Activated CD4-positive, alpha-beta T cell treated with anti-CD3 and anti-CD28 coated beads, Interleukin-2, Interleukin-4, amounts not matched to agents 100 ng/mL and 50 ng/mL, durations not matched to agents 16 hours and 8 hours (primary cell): ENCODE measurements around the gene GRIP1.

Experiments used
- DNase-seq: peaks from one replicate; pipeline ENCODE4 v3.0.0-alpha.2; 2020; ENCODE audit warnings: low spot score

Gene GRIP1

DNA sequence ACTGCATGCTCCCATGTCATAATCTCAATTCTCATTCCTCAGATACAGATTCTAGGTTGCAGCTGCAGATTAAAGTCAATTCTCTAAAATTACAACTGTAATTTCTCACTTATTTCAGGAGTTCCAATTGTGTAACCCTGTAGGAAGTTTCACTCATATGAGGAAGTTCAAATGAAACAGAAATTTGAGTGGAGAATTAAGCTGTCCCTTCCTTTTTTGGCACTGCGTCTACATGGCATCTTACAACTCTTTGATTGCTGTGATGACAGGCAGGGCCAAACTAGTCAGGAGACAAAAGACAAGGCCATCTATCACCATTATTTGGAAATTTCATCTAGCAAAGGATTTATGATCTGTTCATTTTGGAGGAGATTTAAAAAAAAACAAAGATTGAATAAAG lies 13.3 kb upstream of the GRIP1 start:
- DNase-seq = no peak

DNA sequence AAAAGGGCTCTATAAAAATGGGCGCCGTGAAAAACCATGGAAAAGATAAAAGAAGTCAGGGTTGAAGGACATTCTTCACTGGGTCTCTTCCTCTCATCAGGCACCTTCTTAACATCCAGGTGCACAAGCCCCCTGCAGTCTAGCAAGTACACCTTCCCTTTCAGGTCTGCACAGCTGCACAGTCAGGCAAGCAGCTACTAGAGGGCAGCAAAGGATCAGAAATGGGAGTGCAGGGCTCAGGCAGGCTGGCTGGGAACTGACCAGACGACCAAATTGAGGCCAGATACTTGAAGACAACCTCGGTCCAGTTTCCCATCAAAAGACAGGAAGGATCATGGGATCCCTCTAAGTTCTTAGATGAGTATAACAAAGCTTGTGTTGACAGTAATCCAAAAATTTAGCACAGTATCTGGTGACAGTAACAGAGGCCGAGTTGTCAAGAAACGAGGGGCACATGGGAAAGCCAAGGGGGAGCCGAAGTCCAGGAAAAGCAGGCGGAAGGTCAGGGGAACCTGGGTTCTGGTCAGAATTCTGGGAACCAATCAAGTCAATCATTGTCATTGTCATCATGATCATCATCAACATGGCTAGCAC lies 10.1 kb upstream of the GRIP1 start:
- DNase-seq = peak; percentile 22

DNA sequence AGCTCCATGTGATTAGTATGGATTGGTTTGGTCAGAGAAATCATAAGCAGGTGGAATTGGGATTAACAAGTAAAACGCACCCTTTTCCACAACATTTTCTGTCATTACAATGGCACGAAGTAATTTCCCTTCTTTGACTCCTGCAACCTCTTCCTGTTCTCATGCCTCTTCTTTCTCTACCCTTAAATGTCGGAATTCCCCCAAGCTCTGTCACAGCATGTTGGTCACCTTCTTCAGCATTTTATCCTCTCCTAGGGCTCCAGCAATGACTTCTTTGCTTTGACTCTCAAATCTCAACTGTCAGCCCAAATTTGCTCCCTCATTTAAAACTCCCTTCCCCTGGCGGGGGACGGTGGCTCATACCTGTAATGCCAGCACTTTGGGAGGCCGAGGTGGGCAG lies 5.3 kb upstream of the GRIP1 start:
- DNase-seq = no peak

DNA sequence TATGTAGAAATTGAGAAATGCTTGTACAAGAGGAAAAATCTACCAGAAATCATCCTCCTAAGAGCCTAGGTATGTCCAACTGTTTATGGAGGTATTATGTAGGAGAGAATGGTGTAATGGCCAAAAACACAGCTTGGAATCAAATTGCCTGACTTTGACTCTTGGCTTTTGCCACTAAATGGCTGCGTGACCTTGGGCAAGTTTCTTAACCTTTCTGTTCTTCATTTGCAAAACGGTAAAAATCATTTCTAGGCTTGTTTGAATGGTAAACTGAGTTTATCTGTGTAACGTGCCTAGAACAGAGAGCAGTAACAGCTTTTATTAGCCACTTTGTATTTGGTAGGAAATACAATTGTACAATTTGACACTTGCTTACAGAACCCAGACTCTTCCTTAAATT lies 4.9 kb upstream of the GRIP1 start:
- DNase-seq = no peak

DNA sequence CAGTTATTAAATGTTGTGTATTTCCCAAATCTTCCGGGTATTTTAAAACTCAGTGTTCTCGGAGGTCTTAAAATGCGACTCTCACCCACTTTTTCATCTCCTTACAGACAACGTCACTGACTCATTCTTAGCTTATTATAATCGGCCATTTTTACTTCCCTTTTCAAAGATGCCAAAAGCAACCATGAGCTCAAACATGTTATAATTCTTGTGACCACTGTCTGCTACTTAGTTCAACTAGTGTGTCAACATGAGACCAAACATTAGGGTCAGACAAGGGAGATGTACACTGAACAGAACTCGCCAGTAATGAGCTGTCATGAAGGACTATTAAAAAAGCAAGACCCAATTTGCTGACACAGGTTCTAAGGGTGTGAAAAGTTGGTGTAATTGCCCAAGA lies 4.2 kb upstream of the GRIP1 start:
- no peak for DNase-seq

DNA sequence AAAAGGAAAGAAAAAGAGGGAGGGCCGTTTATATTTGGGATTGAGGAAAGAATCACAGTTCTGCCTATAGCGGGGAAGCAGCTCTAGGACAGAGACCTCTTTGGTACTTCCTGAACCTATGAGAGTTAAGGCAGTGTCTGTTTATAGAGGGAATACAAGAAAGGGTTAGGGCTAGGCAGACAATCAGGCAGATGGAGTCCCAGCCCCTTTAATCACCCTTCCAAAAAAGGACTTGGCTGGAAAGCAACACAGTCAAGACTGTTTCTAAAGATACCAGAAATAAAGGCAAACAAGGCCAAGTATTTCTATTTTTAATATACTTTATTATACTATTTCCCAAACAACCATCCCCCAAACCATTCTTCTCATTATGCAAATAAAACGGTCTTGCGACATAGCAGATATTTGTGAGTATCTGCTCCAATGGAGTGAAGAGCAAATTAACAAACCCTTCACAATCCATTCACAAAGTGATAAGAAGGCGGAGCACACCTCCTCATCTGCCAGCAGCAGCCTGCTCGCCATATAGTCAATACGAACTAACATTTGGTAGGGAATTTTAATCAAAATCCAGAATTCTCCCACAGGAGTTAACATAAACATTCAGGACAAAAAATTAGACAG lies 697 bp upstream of the GRIP1 start:
- DNase-seq = no peak

DNA sequence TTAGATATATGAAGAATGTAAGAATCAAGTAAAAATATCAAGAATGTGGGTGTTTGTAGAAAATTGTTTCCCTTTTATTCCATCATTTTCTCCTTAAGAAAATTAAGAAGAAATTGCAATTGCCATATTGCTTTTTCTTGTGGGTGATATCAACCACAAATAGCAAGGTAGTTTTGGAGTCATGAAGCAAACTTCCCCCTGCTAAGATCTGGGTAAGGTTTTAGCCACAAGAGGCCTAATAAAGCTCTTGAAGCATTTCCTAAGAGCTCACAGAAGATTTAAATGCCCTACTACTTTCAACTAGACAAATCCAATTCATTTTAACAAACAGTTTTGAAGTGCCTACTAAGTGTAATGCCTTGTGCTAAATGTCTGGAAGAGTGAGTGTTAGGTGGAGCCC lies 2.6 kb downstream of the GRIP1 start:
- DNase-seq = no peak

DNA sequence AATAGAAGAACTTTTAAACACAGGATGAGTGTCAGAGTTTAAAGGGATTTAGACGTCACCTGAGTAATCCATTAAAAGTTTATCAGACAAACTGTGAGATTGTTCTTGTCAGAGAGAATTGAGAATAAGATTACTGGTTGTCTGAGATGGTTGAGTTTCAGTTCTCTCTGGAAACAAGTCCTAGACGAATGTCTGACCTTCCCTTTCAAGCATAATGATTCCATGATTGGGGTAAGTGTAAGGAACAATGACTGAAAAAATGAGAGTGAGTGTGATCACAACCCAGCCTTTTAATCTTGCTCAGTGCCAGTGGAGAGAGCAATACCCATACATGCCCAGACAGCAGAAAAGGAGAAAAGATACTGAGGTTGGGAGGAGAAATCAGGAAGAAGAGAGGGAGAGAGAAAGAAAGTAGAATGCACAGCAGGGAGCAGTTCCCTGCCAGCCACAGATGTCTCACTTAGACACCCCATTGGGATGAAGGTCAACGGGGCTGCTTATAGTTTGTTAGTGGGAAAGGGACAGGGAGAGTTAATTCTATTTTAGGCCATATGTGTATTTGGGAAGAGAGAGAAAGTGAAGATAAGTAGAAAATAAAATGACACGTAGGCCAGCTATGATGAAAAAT lies 4.3 kb downstream of the GRIP1 start:
- no peak for DNase-seq

DNA sequence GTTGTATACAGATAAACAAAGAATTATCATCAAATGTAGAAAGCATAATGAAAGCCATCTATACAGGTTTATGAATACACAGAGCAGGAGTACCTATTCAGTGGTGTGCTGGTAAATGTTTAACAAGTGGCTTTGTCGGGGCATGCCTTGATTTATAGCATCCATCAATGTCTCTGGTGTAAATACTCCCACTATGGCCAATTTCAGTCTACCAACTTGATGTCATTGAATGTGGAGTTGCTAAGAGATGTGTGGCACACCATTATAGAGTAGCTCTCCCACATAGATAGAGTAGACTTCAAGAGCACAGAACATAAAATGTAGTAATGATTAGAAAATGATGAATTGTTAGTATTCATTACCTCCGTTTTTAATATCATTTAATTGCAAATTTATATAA lies 9.3 kb downstream of the GRIP1 start:
- no peak for DNase-seq

DNA sequence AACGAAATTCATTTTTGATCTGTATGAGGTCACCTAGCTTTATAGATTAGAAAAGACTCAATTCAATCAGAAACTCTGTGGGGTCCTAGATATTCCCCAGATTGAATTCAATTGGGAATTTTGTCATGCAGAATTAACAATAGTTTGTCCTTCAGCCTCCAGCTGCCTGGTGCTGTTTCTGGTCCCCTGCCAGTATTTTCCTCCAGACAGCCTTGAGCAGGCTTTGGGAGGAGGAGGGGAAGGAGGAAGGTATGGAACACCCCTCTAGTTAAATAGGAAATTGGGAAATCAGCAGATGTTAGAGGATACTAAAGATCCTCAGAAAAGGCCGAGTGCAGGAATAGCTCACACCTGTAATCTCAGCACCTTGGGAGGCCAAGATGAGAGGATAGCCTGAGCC lies 10.6 kb downstream of the GRIP1 start:
- no peak for DNase-seq

DNA sequence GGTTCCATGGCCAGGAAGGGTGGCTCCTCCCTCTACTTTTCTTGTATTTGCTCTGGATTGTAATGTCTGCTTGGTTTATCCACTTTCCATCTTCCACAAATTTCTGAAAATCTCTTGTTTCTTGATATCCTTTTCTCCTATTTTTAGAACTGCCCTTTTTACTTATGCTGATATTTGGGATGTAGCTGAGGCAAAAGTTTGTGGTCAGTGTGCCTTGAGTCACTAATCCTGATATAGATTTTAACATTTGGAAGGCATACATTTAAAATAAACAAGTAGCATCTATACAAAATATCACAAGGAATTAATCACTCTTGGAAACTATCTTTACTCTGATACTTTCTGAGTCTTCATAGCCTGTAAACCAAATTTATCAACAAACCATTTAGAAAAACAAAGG lies 11.0 kb downstream of the GRIP1 start:
- no peak for DNase-seq

DNA sequence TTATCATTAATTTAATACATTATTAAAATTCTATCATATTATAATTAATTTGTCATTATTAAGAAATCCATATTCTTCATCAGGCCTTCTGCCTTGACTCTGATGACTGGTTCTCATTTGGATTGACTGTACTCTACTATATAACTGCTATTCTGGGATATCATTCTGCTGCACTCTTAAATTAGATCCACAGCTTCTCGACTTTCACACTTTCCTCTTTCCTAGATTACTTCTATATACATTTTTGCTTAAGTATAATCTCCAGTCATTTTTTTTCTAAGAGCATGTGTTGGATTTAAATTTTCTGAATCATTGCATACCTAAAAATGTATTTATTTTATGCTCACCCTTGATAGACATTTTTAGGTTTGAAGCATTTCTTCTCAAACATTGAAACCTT lies 12.4 kb downstream of the GRIP1 start:
- no peak for DNase-seq

DNA sequence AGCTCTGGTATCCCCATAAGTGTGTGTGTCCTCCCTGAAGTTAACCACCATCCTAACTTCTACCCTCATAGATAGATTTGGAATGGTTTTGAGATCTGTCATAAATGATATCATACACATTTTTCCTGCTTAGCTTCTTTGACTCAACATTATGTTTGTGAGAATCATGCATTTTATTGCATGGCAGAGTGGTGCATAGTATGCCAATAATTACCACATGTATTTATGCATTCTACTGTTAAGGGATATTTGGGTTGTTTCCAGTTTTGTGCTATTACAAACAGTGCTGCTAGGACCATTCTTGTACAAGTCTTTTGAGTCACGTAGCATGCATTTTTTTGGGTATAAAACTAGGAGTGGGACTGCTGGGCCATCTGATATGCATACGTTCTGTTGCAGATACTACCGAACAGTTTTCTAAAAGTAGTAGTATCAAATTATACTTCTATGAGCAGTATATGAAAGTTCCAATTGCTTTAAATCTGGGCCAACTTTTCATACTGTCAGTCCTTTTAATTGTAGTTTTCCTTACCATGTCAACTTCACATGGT lies 13.4 kb downstream of the GRIP1 start:
- no peak for DNase-seq

DNA sequence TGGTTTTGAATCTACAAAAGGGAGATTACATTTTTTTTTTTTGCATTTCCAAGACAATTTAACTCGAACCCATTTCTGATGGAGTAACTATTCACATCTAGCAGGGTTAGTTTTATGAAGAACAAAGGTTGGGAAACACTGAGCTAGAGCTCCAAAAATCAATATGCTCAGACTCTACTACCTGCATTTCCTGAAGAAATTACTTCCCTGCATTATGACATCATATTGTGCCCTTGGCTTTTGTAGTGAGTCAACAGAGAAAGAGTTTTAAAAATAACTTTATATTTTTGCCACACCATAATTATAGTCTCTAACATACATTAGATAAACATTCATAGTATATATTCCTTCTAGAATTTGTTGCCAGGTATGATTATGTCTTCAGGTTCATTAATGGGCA lies 14.8 kb downstream of the GRIP1 start:
- DNase-seq = no peak

DNA sequence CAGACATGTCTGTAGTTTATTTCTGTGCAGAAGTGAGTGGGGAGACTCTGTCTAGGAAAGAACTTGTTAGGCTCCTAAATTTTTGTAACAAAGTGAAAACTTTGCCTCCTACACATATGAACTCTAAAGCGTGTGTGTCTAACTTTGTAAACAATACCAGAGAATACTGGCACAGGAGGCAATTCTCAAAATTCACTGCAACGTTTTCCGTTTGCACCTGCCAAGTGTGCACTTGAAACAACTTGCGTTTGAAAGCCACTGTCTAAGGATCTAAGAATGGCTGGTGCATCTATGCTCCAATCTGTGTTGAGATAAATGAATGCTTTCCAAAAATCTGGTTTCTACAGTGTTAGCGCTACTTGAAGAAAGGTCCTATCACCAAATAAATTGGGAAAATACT lies 15.3 kb downstream of the GRIP1 start:
- DNase-seq = no peak

DNA sequence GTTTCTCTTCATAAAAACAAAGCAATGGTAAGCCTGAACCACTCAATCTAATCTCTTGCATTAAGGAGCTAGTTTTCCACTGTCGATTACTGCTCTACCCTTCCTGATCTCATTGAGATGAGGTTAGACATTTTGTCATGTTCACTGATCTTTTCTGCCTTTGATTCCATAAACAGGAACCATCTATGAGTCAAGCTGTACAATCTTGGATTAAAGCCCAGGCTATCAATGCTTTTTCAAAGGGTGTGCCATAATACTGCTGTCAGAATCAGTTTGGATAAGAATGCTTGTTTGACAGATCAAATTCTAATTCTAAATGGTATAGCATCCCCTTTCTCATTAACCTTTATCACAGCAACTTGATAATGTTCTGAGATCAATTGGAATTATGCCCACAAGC lies 16.1 kb downstream of the GRIP1 start:
- no peak for DNase-seq

DNA sequence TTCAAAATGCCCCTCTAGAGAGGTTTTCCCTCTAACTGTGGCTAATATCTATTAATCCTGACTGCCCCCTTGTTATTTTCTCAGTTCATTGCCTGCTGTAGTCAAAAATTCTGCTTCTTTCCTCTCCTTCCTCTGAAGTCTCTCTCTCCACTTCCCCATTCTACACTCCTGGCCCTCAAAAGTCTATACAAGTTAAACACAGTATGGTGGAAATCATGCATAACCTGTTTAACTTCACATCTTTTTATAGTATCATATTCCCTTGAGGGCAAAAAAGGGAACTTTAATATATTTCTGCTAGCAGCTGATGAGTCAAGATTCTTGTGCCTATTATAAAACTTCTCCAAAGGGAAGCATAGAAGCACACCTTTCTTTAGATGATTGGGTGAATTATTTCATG lies 16.7 kb downstream of the GRIP1 start:
- DNase-seq = no peak

DNA sequence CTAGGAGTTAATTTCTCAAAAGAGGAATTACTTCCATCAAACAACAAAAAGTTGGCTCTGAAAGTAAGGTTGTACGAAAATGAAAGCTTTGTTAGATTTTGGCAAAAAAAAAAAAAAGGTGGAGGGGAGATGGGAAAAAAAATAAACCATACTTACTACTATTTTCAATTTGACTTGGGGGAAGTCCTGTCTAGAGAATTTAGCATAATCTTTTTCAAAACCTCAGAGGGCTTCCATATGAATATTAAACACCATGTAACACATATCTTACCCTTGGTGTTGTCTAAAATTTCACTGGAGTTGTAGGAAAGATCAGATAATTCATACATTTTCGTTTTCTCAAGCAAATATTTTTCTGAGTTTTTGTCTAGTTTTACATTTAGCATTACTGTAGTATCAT lies 17.5 kb downstream of the GRIP1 start:
- DNase-seq = no peak

DNA sequence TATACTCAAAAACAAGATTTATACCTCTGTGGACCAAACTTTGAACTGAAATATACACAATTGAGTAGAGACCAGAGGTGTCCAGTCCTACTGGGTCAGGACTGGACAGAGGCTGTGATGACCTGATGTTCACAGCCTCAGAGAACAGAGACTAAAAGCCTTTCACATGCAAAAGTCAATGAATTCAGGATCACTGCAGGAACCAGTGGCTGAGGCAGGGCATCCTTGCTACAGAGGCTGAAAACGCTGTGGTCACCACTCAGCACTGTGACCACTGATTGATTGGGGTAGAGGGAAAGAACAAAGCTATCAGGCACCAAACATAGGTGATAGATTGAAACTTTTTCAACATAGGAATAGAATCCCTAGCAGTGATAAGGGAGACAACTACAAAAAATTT lies 25.1 kb downstream of the GRIP1 start:
- DNase-seq = no peak

DNA sequence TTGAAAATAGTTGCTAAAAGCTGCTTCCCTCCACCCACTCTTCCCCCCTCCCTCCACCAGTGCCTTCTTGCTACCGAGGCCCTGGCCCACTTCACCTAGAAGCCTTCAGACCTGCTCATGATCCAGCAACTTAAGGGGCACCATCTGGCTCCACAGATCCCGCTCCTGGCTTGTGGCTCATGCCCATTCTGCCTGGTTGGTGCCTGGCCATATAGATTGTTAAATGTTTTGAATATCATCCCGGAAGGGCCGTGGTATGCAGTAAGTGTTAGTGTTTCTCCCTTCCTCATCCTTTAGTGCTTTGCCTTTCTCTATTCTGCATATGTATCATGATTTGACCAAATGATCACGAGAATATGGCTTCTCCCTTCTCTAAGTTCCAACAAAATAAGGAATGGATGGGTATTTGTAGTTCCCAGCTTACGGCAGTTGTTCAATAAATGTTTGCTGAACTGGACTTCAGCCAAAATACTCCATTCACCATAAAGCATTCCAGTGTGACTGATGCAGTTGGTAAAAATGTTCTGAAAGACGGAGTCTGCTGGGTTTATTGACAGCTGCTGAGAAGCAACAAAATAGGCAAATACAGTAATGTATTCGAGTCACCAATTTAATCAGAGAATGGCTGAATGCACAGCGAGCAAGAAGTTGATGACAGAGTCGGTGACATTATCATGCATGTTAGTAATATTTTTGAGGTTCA lies 30.7 kb downstream of the GRIP1 start:
- no peak for DNase-seq

DNA sequence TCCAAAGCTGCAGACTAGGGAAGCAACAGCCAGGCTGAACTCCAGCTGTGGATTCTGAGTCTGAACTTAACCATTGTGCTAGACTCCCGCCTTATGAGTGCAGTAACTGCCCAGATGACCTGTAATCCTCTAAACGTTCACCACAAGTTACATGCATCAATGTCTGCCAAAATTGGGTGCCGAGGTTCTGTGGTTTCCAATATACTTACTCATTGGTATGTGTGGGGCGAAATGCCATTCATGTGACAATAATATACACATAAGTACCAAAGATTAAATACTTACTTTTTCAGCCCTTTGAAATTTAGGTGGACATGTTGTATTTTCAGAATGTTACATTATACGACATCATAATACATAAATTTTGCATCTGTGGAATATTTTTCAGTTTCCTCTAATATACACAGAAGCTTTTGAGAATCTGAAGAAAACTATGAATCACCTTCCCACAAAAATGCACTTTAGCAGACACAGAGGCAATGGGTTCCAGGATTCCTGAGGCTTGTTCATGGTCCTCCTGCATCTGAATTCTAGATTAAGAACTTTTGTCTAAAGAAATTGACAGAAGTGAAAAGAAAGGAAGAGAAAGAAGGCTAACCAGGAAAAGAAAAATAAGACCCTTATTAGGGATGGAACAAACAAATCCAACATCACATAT lies 31.7 kb downstream of the GRIP1 start:
- DNase-seq = no peak

DNA sequence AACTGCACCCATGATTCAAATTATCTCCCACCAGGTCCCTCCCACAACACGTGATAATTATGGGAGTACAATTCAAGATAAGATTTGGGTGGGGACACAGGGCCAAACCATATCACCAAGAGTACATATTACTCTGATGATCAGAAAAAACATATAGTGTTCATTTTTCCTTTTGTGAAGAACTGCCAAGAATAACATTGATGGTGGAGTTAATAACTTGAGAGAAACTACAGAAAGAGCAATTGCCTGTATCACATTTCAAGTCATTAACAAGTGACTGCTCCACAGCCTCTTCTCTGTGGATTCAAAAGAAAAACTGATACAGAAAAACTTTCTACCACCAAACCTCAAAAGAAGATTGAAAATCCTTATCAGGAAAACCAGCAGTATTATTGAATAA lies 34.7 kb downstream of the GRIP1 start:
- no peak for DNase-seq
